ENCODE measurements around the gene CYP2J2.
"Not testable (repeated sequence)": the region's sequence is repeated elsewhere in the genome, so short reads cannot be mapped to it uniquely, and the experiment has no call there.

CYP2J2 gene

GRCh38 chr1:59926381-59927123 is at the start of gene CYP2J2:
CYP2J2 (minus strand) TSS chr1:59926773; CDS start chr1:59926746, 27 bp downstream.
- peak; percentile 24 for DNase-seq (ENCODE audit: low spot score)

- DNase-seq (ENCODE audit: low spot score): no peak
These were observed 47.1 kb upstream of the CYP2J2 start for GRCh38 chr1:59973719-59974118.

GRCh38 chr1:59972216-59972927 is 45.8 kb upstream of the CYP2J2 start:
- DNase-seq (ENCODE audit: low spot score): no peak

GRCh38 chr1:59971464-59971911 is 44.9 kb upstream of the CYP2J2 start:
- peak; percentile 83 for DNase-seq (ENCODE audit: low spot score)

- not testable (repeated sequence) for DNase-seq (ENCODE audit: low spot score)
These were observed 43.1 kb upstream of the CYP2J2 start for GRCh38 chr1:59969542-59970175.

GRCh38 chr1:59968746-59969145 is 42.2 kb upstream of the CYP2J2 start:
- not testable (repeated sequence) for DNase-seq (ENCODE audit: low spot score)

- no peak for DNase-seq (ENCODE audit: low spot score)
These were observed 41.2 kb upstream of the CYP2J2 start for GRCh38 chr1:59967780-59968179.

GRCh38 chr1:59967141-59967697 is 40.6 kb upstream of the CYP2J2 start:
- DNase-seq (ENCODE audit: low spot score): no peak

GRCh38 chr1:59952065-59952464 is 25.5 kb upstream of the CYP2J2 start:
- DNase-seq (ENCODE audit: low spot score): no peak

GRCh38 chr1:59949648-59950047 is 23.1 kb upstream of the CYP2J2 start:
- no peak for DNase-seq (ENCODE audit: low spot score)

- DNase-seq (ENCODE audit: low spot score): no peak
These were observed 22.4 kb upstream of the CYP2J2 start for GRCh38 chr1:59948990-59949389.

- DNase-seq (ENCODE audit: low spot score): no peak
These were observed 20.7 kb upstream of the CYP2J2 start for GRCh38 chr1:59947047-59947938.

GRCh38 chr1:59945790-59946189 is 19.2 kb upstream of the CYP2J2 start:
- DNase-seq (ENCODE audit: low spot score): no peak

GRCh38 chr1:59939393-59939792 is 12.8 kb upstream of the CYP2J2 start:
- no peak for DNase-seq (ENCODE audit: low spot score)

- DNase-seq (ENCODE audit: low spot score): no peak
These were observed 11.2 kb upstream of the CYP2J2 start for GRCh38 chr1:59937636-59938210.

- DNase-seq (ENCODE audit: low spot score): no peak
These were observed 9.8 kb upstream of the CYP2J2 start for GRCh38 chr1:59936358-59936821.

- DNase-seq (ENCODE audit: low spot score): no peak
These were observed 2.4 kb upstream of the CYP2J2 start for GRCh38 chr1:59928996-59929395.

GRCh38 chr1:59927213-59927612 is 640 bp upstream of the CYP2J2 start:
- DNase-seq (ENCODE audit: low spot score): no peak

GRCh38 chr1:59924653-59925052 is 1.9 kb downstream of the CYP2J2 start:
- no peak for DNase-seq (ENCODE audit: low spot score)

GRCh38 chr1:59921258-59921899 is 5.2 kb downstream of the CYP2J2 start:
- not testable (repeated sequence) for DNase-seq (ENCODE audit: low spot score)

- no peak for DNase-seq (ENCODE audit: low spot score)
These were observed 6.8 kb downstream of the CYP2J2 start for GRCh38 chr1:59919746-59920145.

All from HuH-7.5 (cell line).